ENCODE results near the gene CDC14B.

DNA sequence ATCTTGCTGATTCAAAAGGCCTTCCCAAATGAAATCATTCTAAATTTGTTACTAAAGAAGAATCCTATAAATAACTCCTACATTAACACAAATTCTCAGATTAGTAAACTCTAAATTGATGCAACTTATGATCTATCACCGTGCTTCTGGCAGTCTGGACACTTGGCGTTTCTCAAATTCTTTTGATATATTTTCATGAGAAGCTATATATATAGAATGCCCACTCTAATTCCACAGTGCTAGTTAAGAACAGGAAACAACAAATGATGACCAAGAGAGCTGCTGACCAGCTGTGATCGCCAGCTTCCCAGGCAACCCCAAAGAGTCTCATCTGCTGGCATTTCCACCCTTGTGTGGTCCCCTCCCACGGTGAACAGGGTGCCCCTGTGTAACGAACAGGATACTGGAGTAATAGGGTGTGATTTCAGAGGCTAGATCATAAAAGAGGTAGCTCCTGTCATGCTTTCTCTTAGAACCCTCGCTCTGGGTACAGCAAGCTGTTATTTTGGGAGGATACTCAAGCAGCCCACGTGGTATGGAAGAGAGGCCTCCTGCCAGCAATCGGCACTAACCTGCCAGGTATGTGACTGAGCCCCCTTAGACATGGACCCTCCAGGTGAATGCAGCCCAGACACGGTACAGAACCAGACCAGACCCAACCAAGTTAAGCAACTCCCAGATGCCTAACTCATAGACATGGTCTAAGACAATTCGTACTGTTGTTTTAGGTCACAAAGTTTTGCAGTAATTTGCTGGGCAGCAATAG lies 64.7 kb downstream of the CDC14B start:
- TF ChIP-seq, protein P1, sequence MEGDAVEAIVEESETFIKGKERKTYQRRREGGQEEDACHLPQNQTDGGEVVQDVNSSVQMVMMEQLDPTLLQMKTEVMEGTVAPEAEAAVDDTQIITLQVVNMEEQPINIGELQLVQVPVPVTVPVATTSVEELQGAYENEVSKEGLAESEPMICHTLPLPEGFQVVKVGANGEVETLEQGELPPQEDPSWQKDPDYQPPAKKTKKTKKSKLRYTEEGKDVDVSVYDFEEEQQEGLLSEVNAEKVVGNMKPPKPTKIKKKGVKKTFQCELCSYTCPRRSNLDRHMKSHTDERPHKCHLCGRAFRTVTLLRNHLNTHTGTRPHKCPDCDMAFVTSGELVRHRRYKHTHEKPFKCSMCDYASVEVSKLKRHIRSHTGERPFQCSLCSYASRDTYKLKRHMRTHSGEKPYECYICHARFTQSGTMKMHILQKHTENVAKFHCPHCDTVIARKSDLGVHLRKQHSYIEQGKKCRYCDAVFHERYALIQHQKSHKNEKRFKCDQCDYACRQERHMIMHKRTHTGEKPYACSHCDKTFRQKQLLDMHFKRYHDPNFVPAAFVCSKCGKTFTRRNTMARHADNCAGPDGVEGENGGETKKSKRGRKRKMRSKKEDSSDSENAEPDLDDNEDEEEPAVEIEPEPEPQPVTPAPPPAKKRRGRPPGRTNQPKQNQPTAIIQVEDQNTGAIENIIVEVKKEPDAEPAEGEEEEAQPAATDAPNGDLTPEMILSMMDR (IDR thresholded peaks at IDR 0.05; ENCODE audit: low read depth, low read length, missing input control), result no peak
- TF ChIP-seq EGR1 (IDR thresholded peaks at IDR 0.05; ENCODE audit: low read depth in 2 of 2), result no peak
- no peak for TF ChIP-seq MAX (IDR thresholded peaks at IDR 0.05)
- TF ChIP-seq GABPA (IDR thresholded peaks at IDR 0.05 in 1 of 2, conservative IDR thresholded peaks at IDR 0.05 in 1 of 2), result no peak
- no peak for TF ChIP-seq YY1 (IDR thresholded peaks at IDR 0.05)
- no peak for TF ChIP-seq TAF1 (conservative IDR thresholded peaks at IDR 0.05)
- TF ChIP-seq FOXA1 (IDR thresholded peaks at IDR 0.05), result no peak

All from liver (tissue), 3 donors.